H54 (cell line): ENCODE data around the gene CALHM2.
"Not testable (repeated sequence)": the region's sequence is repeated elsewhere in the genome, so short reads cannot be mapped to it uniquely, and the experiment has no call there.

Experiments used
- DNase-seq: peaks from one replicate; pipeline ENCODE4 v3.0.0; 2011; ENCODE audit warnings: low spot score, mixed read lengths; ENCODE audit not compliant: insufficient read length
- FAIRE-seq: peaks from 3 replicates; lab custom pipeline; 2011; peaks lifted over from hg19 to GRCh38; lab: Jason Lieb, UNC
- POLR2A ChIP-seq: IDR thresholded peaks from 2 replicates; pipeline ENCODE4 v1.6.1; 2011; ENCODE audit warnings: low read depth, mild to moderate bottlenecking, low read length

The CALHM2 gene

DNA sequence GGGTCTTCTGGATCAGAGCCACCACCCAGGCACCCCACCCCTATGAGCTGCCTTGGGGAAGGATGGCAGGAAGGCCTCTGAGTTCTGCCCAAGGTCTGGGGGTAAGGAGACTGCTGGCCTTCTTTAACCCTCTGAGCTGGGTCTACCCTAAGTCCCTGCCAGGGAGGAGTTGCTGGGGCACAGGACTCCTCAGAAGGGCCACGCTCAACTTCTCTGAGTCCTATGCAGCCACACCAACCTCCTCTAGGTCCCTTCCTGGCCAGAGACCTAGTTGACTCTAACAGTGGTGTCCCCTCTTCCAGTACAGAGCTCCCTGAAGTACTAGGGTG lies 38.8 kb upstream of the CALHM2 start:
- DNase-seq (no peak), FAIRE-seq (no peak)
- TF ChIP-seq POLR2A: no peak

GRCh38 chr10:103487410-103487708 lies 35.2 kb upstream of the CALHM2 start:
- TF ChIP-seq POLR2A: no peak
- no peak for FAIRE-seq
- DNase-seq: no peak

GRCh38 chr10:103486635-103487409 lies 34.7 kb upstream of the CALHM2 start:
- FAIRE-seq, DNase-seq: not testable (repeated sequence)

GRCh38 chr10:103481974-103482531 lies 29.9 kb upstream of the CALHM2 start:
- no peak for TF ChIP-seq POLR2A
- peak; percentile 52 for DNase-seq
- no peak for FAIRE-seq

- TF ChIP-seq POLR2A: no peak
- FAIRE-seq: no peak
- DNase-seq: peak; percentile 58
Measured at GRCh38 chr10:103480521-103480920, 28.4 kb upstream of the CALHM2 start.

DNA sequence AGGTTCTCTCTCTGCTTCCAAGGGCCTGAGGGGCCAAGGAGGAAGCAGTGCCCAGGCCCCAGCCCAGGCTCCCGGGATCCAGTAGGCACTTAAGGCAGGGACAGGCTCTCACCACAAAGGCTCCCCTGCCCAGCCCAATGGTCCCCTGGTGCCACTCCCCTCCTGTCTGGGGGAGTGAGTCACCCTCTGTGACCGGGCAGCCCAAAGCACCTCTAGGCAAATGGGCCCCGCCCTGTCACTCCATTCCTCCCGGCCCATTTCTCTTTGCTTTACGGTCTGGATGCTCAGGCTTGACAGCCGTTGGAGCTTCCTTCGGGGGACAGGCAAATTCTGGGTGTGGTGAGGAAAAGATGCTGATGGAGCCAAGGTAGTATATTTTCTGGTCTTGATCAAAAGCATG lies 27.0 kb upstream of the CALHM2 start, which contains the start of gene CALHM3:
CALHM3 (minus strand) TSS at position 106 of the 400 bp plus-strand sequence. CDS start 208 bp downstream, outside the sequence.
- TF ChIP-seq POLR2A: no peak
- FAIRE-seq: no peak

DNA sequence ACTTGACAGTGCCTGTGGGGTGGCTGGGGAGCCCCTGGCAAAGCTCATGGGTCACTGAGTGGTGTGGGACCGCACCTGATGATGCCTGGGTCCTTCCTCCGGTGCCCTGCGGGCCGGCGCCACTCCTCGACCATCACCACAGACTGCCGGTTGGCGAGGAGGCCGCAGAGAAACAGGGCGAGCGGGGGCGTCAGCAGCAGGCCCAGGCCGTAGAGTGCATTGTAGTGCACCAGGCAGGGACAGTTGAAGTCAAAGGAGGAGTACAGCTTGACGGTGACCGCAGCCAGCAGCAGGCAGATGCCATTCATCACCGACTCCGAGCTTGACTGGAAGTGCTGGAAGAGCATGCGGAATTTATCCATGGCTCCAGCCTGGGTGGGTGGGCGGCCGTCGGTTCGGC lies 26.5 kb upstream of the CALHM2 start:
- no peak for TF ChIP-seq POLR2A
- FAIRE-seq (no peak), DNase-seq (no peak)

More for the DNA sequence above, 27.0 kb upstream of the CALHM2 start, which contains the start of gene CALHM3:
- peak; percentile 88 for DNase-seq

- no peak for FAIRE-seq
- peak; percentile 33 for DNase-seq
- no peak for TF ChIP-seq POLR2A
Measured at GRCh38 chr10:103476046-103476768, 24.0 kb upstream of the CALHM2 start.

- FAIRE-seq (no peak), DNase-seq (no peak)
- no peak for TF ChIP-seq POLR2A
Measured at GRCh38 chr10:103475437-103475836, 23.3 kb upstream of the CALHM2 start.

DNA sequence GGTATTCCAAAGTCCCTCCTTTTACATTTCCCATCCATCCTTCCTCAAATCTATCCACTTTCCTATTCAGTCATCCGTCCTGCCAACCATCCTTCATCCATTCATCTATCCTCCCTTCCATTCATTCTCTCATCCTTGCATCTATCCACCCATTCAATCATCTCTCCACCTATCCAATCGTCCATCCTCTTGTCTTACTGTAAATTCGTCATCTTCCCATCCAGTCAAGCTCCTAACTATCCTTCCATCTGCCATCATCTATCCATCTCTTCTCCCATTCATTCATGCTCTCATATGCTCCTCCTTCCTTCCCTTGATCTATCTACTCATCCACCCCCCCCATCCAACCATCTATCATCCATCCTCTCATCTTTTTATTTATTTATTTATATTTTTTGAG lies 21.9 kb upstream of the CALHM2 start:
- no peak for FAIRE-seq
- TF ChIP-seq POLR2A: no peak
- DNase-seq: no peak

GRCh38 chr10:103473261-103473671 lies 21.1 kb upstream of the CALHM2 start:
- TF ChIP-seq POLR2A: no peak
- FAIRE-seq (no peak), DNase-seq (no peak)

- no peak for DNase-seq
- no peak for FAIRE-seq
- TF ChIP-seq POLR2A: no peak
Measured at GRCh38 chr10:103472005-103472404, 19.8 kb upstream of the CALHM2 start.

DNA sequence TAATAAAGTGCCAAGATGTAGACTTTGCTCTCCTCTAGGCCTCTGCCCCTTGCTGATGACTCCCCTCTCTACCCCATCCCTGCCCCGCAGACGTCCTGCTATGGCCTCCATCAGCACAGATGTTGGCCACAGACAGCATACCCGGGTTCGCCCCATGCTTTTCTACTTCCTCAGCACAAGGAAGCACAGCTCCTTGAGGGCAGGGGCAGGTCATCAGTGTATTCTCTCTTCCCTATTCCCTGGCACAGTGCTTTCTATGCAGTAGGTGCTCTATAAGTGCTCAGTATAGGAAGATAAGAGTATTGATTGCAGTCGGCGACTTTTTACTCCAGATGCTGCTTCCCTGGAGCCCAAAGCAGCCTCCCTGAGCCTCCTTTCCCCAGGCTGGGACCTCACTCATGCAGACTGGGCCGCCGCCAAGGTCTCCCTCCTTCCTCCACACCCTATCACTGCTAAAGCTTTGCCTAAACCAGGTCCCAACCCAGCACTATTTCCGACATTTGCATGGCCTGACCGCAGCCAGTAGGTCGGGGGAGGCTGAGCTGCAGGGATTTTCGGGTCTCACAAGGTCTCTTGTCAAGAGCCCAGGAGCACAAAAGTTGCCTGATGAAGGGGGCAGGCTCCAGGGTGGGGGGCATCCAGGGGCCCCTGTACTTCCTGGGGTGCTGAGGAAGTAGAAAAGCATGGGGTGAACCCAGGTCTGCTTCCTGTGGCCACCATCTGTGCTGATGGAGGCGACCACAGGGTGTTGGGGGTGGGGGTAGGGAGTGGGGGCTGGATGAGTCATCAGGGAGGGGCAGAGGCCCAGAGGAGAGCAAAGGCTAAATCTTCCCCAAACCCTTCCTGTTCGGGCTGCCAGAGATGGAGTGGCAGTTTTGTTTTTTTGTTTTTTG lies 18.8 kb upstream of the CALHM2 start:
- DNase-seq (peak; percentile 40), FAIRE-seq (no peak)
- no peak for TF ChIP-seq POLR2A
